HepG2 (cell line): ENCODE measurements around the gene TRIM54. TPM values are rescaled to one million over a fixed set of nuclear protein-coding genes. Genes with fewer than 3 reads are reported as not detected.

Experiments
- AFF4 ChIP-seq: sonication (generic); formaldehyde crosslinking; IDR thresholded peaks from 2 replicates; pipeline ENCODE4 v1.4.0; 2020; ENCODE audit warnings: missing genetic modification reagents
- HNF1A ChIP-seq, 2 experiments: sonication (generic) in 1 of 2; formaldehyde crosslinking in 1 of 2; IDR thresholded peaks; 2 replicates each; pipeline versions ENCODE4 v1.4.0 to v1.6.1; 2016 to 2020; ENCODE audit warnings: borderline replicate concordance in 1 of 2, low read depth in 1 of 2, mild to moderate bottlenecking in 1 of 2, missing genetic modification reagents in 1 of 2
- IKZF5 ChIP-seq: IDR thresholded peaks from 2 replicates; pipeline ENCODE4 v1.6.1; 2018; ENCODE audit warnings: missing genetic modification reagents, mild to moderate bottlenecking, missing compliant biosample characterization
- MBD4 ChIP-seq: IDR thresholded peaks from 2 replicates; pipeline ENCODE4 v1.6.1; 2012; ENCODE audit warnings: low read length, inconsistent platforms, borderline replicate concordance
- SIN3B ChIP-seq: fragments of 150-350 bp; IDR thresholded peaks from 2 replicates; pipeline ENCODE4 v1.6.1; 2014; ENCODE audit warnings: low read length
- ZC3H13 ChIP-seq: sonication (generic); formaldehyde crosslinking; IDR thresholded peaks from 2 replicates; pipeline ENCODE4 v1.8.1; 2023; ENCODE audit warnings: mild to moderate bottlenecking, missing genetic modification reagents, moderate library complexity
- ZNF512 ChIP-seq: sonication (generic); formaldehyde crosslinking; IDR thresholded peaks from 2 replicates; pipeline ENCODE4 v1.4.0; 2020; ENCODE audit warnings: mild to moderate bottlenecking, missing genetic modification reagents
- ZNF567 ChIP-seq: sonication (generic); formaldehyde crosslinking; IDR thresholded peaks from 2 replicates; pipeline ENCODE4 v1.8.1; 2023; ENCODE audit warnings: mild to moderate bottlenecking, missing genetic modification reagents, borderline replicate concordance
- ZNF597 ChIP-seq: sonication (generic); formaldehyde crosslinking; IDR thresholded peaks from 2 replicates; pipeline ENCODE4 v1.5.0; 2020; ENCODE audit warnings: missing genetic modification reagents
- ZNF775 ChIP-seq: sonication (generic); formaldehyde crosslinking; IDR thresholded peaks from 2 replicates; pipeline ENCODE4 v1.4.0; 2020; ENCODE audit warnings: missing genetic modification reagents, mild to moderate bottlenecking, moderate library complexity, borderline replicate concordance
- ZSCAN20 ChIP-seq: sonication (generic); formaldehyde crosslinking; IDR thresholded peaks from 2 replicates; pipeline ENCODE4 v1.4.0; 2020; ENCODE audit warnings: missing genetic modification reagents, mild to moderate bottlenecking, borderline replicate concordance
- polyA plus RNA-seq, 8 experiments: library from polyadenylated mRNA; depleted of rRNA in 3 of 8; stranded (reverse) in 7 of 8; unstranded in 1 of 8; fragments of >200 nt; fragmentation: Illumina TruSeq in 4 of 8; extraction: Trizol in 4 of 8; gene quantifications; 2 replicates each; pipeline versions ENCODE4 v1.2.1 to v1.2.3, GENCODE V29; 2011 to 2016; ENCODE audit warnings: low read depth in 4 of 8, missing spikeins in 1 of 8, mixed read lengths in 1 of 8; ENCODE audit not compliant: insufficient read depth in 1 of 8
- total RNA-seq, 5 experiments: library from RNA; depleted of rRNA; stranded (reverse); fragments of >200 nt; fragmentation: Illumina TruSeq; extraction: Trizol; gene quantifications; 2 replicates each; pipeline ENCODE4 v1.2.3, GENCODE V29; 2016; ENCODE audit warnings: low read depth in 1 of 5

TRIM54 gene
- total and polyA plus RNA-seq, 2 of the 13 experiments (the other 11 are each of a cell fraction or from before 2014, with no cell fraction given): 0.07 to 0.13 TPM

- TF ChIP-seq AFF4 (CRISPR knock-in tag) (no peak), ZSCAN20 (CRISPR knock-in tag) (no peak), ZNF567 (CRISPR knock-in tag) (no peak), ZNF597 (CRISPR knock-in tag) (no peak), IKZF5 (CRISPR knock-in tag) (no peak), SIN3B (no peak), MBD4 (no peak), HNF1A (IDR thresholded peaks at IDR 0.05; ENCODE audit: low read depth) (no peak), HNF1A (CRISPR knock-in tag; IDR thresholded peaks at IDR 0.05; ENCODE audit: borderline replicate concordance) (no peak), ZC3H13 (no peak), ZNF512 (CRISPR knock-in tag) (no peak), ZNF775 (CRISPR knock-in tag) (no peak)
Observed at GRCh38 chr2:27236626-27237025, 45.6 kb upstream of the TRIM54 start (continued).
